ENCODE data around the gene ZNF320. TPM values are rescaled to one million over a fixed set of nuclear protein-coding genes. Genes with fewer than 3 reads are reported as not detected.
A peak's percentile ranks its signal among the peaks of the same experiment; 100 is the strongest.

ZNF320 gene
- total and polyA plus RNA-seq, 10 of the 15 experiments (the other 5 are each of a cell fraction or from before 2014, with no cell fraction given) = 0.48 to 9.3 (median 1.3) TPM

GRCh38 chr19:52936151-52936953 is 38.9 kb upstream of the ZNF320 start (continued):
- no peak for TF ChIP-seq ETV6 (conservative IDR thresholded peaks at IDR 0.05 in 1 of 2, IDR thresholded peaks at IDR 0.05 in 1 of 2; ENCODE audit: borderline replicate concordance in 1 of 2, low read depth in 1 of 2)
- no peak for TF ChIP-seq KLF5 (IDR thresholded peaks at IDR 0.05; ENCODE audit: partially characterized antibody)
- no peak for TF ChIP-seq MYB (IDR thresholded peaks at IDR 0.05; ENCODE audit: borderline replicate concordance, low read depth, low read length)
- TF ChIP-seq CHD1 (IDR thresholded peaks at IDR 0.05; ENCODE audit: low read depth, low read length) = no peak
- TF ChIP-seq RAD51 (IDR thresholded peaks at IDR 0.05) = no peak
- TF ChIP-seq TBL1XR1 (IDR thresholded peaks at IDR 0.05; ENCODE audit: low read depth, low read length) = no peak
- TF ChIP-seq RCOR1 (conservative IDR thresholded peaks at IDR 0.05; ENCODE audit: low read depth, low read length) = no peak
- TF ChIP-seq STAT3 (IDR thresholded peaks at IDR 0.05; ENCODE audit: low read depth, low read length) = no peak
- TF ChIP-seq SIN3A (IDR thresholded peaks at IDR 0.05; ENCODE audit: low read depth, low read length) = no peak
- TF ChIP-seq E2F8 (IDR thresholded peaks at IDR 0.05; ENCODE audit: low read depth, partially characterized antibody) = no peak
- TF ChIP-seq CBX3 (IDR thresholded peaks at IDR 0.05; ENCODE audit: borderline replicate concordance, low read depth) = no peak
- no peak for TF ChIP-seq EGR1 (IDR thresholded peaks at IDR 0.05; ENCODE audit: borderline replicate concordance in 1 of 2, low read depth in 2 of 2, low read length in 2 of 2)
- no peak for TF ChIP-seq ZNF207 (IDR thresholded peaks at IDR 0.05; ENCODE audit: borderline replicate concordance)
- no peak for TF ChIP-seq CEBPB (IDR thresholded peaks at IDR 0.05; ENCODE audit: borderline replicate concordance in 1 of 2, low read depth in 2 of 2, low read length in 2 of 2)
- no peak for TF ChIP-seq CHD4 (IDR thresholded peaks at IDR 0.05)
- peak; percentile 49; the same call in 1 of the 2 replicates for TF ChIP-seq NBN (IDR thresholded peaks at IDR 0.05)
- peak; percentile 40; the same call in 1 of the 2 replicates for TF ChIP-seq MTA2 (IDR thresholded peaks at IDR 0.05; ENCODE audit: low read depth)
- TF ChIP-seq, protein P1, sequence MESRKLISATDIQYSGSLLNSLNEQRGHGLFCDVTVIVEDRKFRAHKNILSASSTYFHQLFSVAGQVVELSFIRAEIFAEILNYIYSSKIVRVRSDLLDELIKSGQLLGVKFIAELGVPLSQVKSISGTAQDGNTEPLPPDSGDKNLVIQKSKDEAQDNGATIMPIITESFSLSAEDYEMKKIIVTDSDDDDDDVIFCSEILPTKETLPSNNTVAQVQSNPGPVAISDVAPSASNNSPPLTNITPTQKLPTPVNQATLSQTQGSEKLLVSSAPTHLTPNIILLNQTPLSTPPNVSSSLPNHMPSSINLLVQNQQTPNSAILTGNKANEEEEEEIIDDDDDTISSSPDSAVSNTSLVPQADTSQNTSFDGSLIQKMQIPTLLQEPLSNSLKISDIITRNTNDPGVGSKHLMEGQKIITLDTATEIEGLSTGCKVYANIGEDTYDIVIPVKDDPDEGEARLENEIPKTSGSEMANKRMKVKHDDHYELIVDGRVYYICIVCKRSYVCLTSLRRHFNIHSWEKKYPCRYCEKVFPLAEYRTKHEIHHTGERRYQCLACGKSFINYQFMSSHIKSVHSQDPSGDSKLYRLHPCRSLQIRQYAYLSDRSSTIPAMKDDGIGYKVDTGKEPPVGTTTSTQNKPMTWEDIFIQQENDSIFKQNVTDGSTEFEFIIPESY (IDR thresholded peaks at IDR 0.05) = no peak
- no peak for TF ChIP-seq NFYB (IDR thresholded peaks at IDR 0.05; ENCODE audit: insufficient read depth, low read depth, low read length)
- TF ChIP-seq FOS (IDR thresholded peaks at IDR 0.05; ENCODE audit: borderline replicate concordance, extremely low read depth, insufficient read length) = no peak
- TF ChIP-seq ZNF384 (IDR thresholded peaks at IDR 0.05; ENCODE audit: borderline replicate concordance, low read depth, low read length) = no peak
- TF ChIP-seq, protein P2, sequence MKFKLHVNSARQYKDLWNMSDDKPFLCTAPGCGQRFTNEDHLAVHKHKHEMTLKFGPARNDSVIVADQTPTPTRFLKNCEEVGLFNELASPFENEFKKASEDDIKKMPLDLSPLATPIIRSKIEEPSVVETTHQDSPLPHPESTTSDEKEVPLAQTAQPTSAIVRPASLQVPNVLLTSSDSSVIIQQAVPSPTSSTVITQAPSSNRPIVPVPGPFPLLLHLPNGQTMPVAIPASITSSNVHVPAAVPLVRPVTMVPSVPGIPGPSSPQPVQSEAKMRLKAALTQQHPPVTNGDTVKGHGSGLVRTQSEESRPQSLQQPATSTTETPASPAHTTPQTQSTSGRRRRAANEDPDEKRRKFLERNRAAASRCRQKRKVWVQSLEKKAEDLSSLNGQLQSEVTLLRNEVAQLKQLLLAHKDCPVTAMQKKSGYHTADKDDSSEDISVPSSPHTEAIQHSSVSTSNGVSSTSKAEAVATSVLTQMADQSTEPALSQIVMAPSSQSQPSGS (IDR thresholded peaks at IDR 0.05; ENCODE audit: low read length) = no peak
- TF ChIP-seq, protein P3, sequence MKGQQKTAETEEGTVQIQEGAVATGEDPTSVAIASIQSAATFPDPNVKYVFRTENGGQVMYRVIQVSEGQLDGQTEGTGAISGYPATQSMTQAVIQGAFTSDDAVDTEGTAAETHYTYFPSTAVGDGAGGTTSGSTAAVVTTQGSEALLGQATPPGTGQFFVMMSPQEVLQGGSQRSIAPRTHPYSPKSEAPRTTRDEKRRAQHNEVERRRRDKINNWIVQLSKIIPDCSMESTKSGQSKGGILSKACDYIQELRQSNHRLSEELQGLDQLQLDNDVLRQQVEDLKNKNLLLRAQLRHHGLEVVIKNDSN (IDR thresholded peaks at IDR 0.05; ENCODE audit: borderline replicate concordance, extremely low read length, insufficient read depth, low read depth, low read length) = no peak

Measured in GM12878 (cell line).